Thyroid gland (tissue), 4 donors: Measurements from ENCODE around the gene NRIP1. TPM values are rescaled to one million over a fixed set of nuclear protein-coding genes. Genes with fewer than 3 reads are reported as not detected.

Experiments used
- DNase-seq, 2 donors: peaks; one replicate each; pipeline ENCODE4 v3.0.0-alpha.2; 2019
- H3K27ac ChIP-seq, 3 donors: fragments of 200-600 bp; sonication (generic); 1 replicate in 2 of 3; 2 replicates in 1 of 3; pipeline ENCODE4 v1.5.1; 2016 to 2019; ENCODE audit warnings: mild to moderate bottlenecking in 1 of 3, moderate library complexity in 1 of 3
- H3K27me3 ChIP-seq: fragments of 200-600 bp; sonication (generic); one replicate; pipeline ENCODE4 v1.5.1; 2019
- H3K36me3 ChIP-seq, 2 donors: fragments of 200-600 bp; sonication (generic); one replicate each; pipeline ENCODE4 v1.5.1; 2016 to 2019
- H3K4me1 ChIP-seq, 2 donors: fragments of 200-600 bp; sonication (generic); one replicate each; pipeline ENCODE4 v1.5.1; 2017 to 2019
- H3K4me3 ChIP-seq, 3 donors: fragments of 200-600 bp; sonication (generic); replicated peaks in 1 of 3; 1 replicate in 2 of 3; 2 replicates in 1 of 3; pipeline ENCODE4 v1.5.1; 2016; ENCODE audit warnings: mild to moderate bottlenecking in 1 of 3
- H3K9me3 ChIP-seq: fragments of 200-600 bp; sonication (generic); one replicate; pipeline ENCODE4 v1.5.1; 2017
- POLR2A ChIP-seq, 2 donors: fragments of 450-650 bp; IDR thresholded peaks; one replicate each; pipeline ENCODE4 v1.6.1; 2017; ENCODE audit warnings: antibody characterized with exemption in 2 of 2, mild to moderate bottlenecking in 2 of 2, moderate library complexity in 1 of 2
- WGBS, 2 donors: methylation state at CpG; one replicate each; pipeline ENCODE4 v1.1.5; 2017; 5-methylcytosine and 5-hydroxymethylcytosine counted together
- intact Hi-C: fragments of 100-400 bp; cut with DNase I; formaldehyde crosslinking; loops from one replicate; pipeline ENCODE4 v1.15.1; 2023
- total RNA-seq, 4 donors: library from RNA; depleted of rRNA; stranded (reverse); fragments of >200 nt; gene quantifications; one replicate each; pipeline ENCODE4 v1.2.3, GENCODE V29; 2016
- TF ChIP-seq, protein P1 (sequence below), 6 experiments: fragments of 200-600 bp in 3 of 6; fragments of 450-650 bp in 3 of 6; sonication (generic) in 3 of 6; IDR thresholded peaks; one replicate each; pipeline ENCODE4 v1.5.1; 2016 to 2019; ENCODE audit warnings: antibody characterized with exemption in 6 of 6, mild to moderate bottlenecking in 2 of 6, inconsistent platforms in 1 of 6, moderate library complexity in 1 of 6

Gene NRIP1
- total RNA-seq, 4 donors from 2014 or later, result 19.4 to 37.5 (median 28.2) TPM

- Histone ChIP-seq H3K27ac (no peak overlapping the region), H3K4me1 (no peaks in the 10 kb centered on the region), H3K36me3 (no peaks in the 10 kb centered on the region), H3K4me3 (no peak overlapping the region), H3K27me3 (no peaks in the 10 kb centered on the region), H3K9me3 (no peaks in the 10 kb centered on the region)
- TF ChIP-seq, protein P1, sequence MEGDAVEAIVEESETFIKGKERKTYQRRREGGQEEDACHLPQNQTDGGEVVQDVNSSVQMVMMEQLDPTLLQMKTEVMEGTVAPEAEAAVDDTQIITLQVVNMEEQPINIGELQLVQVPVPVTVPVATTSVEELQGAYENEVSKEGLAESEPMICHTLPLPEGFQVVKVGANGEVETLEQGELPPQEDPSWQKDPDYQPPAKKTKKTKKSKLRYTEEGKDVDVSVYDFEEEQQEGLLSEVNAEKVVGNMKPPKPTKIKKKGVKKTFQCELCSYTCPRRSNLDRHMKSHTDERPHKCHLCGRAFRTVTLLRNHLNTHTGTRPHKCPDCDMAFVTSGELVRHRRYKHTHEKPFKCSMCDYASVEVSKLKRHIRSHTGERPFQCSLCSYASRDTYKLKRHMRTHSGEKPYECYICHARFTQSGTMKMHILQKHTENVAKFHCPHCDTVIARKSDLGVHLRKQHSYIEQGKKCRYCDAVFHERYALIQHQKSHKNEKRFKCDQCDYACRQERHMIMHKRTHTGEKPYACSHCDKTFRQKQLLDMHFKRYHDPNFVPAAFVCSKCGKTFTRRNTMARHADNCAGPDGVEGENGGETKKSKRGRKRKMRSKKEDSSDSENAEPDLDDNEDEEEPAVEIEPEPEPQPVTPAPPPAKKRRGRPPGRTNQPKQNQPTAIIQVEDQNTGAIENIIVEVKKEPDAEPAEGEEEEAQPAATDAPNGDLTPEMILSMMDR (IDR thresholded peaks at IDR 0.05), result no peak
- TF ChIP-seq POLR2A (IDR thresholded peaks at IDR 0.05), result no peak
- DNase-seq, result no peak
- intact Hi-C loops, result no loop called here
Observed at GRCh38 chr21:15020797-15021196, 44.0 kb downstream of the NRIP1 start.

DNA sequence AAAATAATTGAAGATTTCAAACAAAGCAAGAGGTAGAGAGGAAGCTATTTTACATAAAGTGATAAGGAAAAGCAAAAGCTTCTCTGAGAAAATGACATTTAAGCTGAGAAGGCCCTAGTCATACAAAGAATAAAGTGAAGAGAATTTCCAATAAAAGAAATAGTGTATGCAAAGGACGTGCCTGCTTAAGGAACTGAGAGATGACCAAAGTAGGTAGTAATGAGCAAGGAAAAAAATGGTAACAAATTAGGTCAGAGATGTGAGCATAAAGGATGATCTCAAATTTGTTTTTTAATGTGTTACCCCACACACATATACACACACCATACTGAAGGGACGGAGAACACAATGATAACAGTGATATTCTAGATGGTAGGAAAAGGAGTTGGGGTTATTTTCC lies 46.4 kb downstream of the NRIP1 start:
- no peaks in the 10 kb centered on the region for H3K9me3 ChIP-seq
- DNase-seq, result no peak
- intact Hi-C loops, result no loop called here
- no peaks in the 10 kb centered on the region for H3K36me3 ChIP-seq
- no peak overlapping the region for H3K27ac ChIP-seq
- H3K4me3 ChIP-seq, result no peak overlapping the region
- H3K4me1 ChIP-seq, result no peaks in the 10 kb centered on the region
- TF ChIP-seq POLR2A (IDR thresholded peaks at IDR 0.05), result no peak
- TF ChIP-seq, protein P1 (IDR thresholded peaks at IDR 0.05), result no peak
- no peaks in the 10 kb centered on the region for H3K27me3 ChIP-seq
- WGBS, 2 donors, result 88 to 91% methylated on average over 2 of the region's 2 CpGs

GRCh38 chr21:15015622-15016471 lies 49.0 kb downstream of the NRIP1 start:
- Histone ChIP-seq H3K9me3 (no peaks in the 10 kb centered on the region), H3K27me3 (no peaks in the 10 kb centered on the region), H3K4me3 (no peak overlapping the region), H3K4me1 (no peaks in the 10 kb centered on the region), H3K36me3 (no peaks in the 10 kb centered on the region), H3K27ac (no peak overlapping the region)
- no peak for DNase-seq
- 93% methylated on average over 5 of the region's 5 CpGs for WGBS, 2 donors
- intact Hi-C loops, result no loop called here
- no peak for TF ChIP-seq POLR2A (IDR thresholded peaks at IDR 0.05)
- TF ChIP-seq, protein P1 (IDR thresholded peaks at IDR 0.05), result no peak

- Histone ChIP-seq H3K27ac (no peak overlapping the region), H3K27me3 (no peaks in the 10 kb centered on the region), H3K36me3 (no peaks in the 10 kb centered on the region), H3K9me3 (no peaks in the 10 kb centered on the region), H3K4me3 (no peak overlapping the region), H3K4me1 (no peaks in the 10 kb centered on the region)
- intact Hi-C loops, result no loop called here
- no peak for TF ChIP-seq POLR2A (IDR thresholded peaks at IDR 0.05)
- TF ChIP-seq, protein P1 (IDR thresholded peaks at IDR 0.05), result no peak
- DNase-seq, result no peak
- 66 to 68% methylated on average over 2 of the region's 2 CpGs for WGBS, 2 donors
Observed at GRCh38 chr21:15014221-15014620, 50.6 kb downstream of the NRIP1 start.

- Histone ChIP-seq H3K9me3 (no peaks in the 10 kb centered on the region), H3K36me3 (no peaks in the 10 kb centered on the region), H3K4me1 (no peaks in the 10 kb centered on the region), H3K27ac (no peak overlapping the region), H3K27me3 (no peaks in the 10 kb centered on the region), H3K4me3 (no peak overlapping the region)
- WGBS, 2 donors, result 90% methylated on average over 2 of the region's 2 CpGs
- no peak for TF ChIP-seq POLR2A (IDR thresholded peaks at IDR 0.05)
- TF ChIP-seq, protein P1 (IDR thresholded peaks at IDR 0.05), result no peak
- intact Hi-C loops, result no loop called here
- no peak for DNase-seq
Observed at GRCh38 chr21:15011967-15012366, 52.8 kb downstream of the NRIP1 start.
